Germinal center (tissue), 1 donor: Measurements from ENCODE around the gene PNPT1.
"Not testable (repeated sequence)": the region's sequence is repeated elsewhere in the genome, so short reads cannot be mapped to it uniquely, and the experiment has no call there.

Experiments
- DNase-seq: peaks from one replicate; pipeline ENCODE4 v3.0.0; 2012; ENCODE audit warnings: mixed read lengths, low spot score

Gene PNPT1

DNA sequence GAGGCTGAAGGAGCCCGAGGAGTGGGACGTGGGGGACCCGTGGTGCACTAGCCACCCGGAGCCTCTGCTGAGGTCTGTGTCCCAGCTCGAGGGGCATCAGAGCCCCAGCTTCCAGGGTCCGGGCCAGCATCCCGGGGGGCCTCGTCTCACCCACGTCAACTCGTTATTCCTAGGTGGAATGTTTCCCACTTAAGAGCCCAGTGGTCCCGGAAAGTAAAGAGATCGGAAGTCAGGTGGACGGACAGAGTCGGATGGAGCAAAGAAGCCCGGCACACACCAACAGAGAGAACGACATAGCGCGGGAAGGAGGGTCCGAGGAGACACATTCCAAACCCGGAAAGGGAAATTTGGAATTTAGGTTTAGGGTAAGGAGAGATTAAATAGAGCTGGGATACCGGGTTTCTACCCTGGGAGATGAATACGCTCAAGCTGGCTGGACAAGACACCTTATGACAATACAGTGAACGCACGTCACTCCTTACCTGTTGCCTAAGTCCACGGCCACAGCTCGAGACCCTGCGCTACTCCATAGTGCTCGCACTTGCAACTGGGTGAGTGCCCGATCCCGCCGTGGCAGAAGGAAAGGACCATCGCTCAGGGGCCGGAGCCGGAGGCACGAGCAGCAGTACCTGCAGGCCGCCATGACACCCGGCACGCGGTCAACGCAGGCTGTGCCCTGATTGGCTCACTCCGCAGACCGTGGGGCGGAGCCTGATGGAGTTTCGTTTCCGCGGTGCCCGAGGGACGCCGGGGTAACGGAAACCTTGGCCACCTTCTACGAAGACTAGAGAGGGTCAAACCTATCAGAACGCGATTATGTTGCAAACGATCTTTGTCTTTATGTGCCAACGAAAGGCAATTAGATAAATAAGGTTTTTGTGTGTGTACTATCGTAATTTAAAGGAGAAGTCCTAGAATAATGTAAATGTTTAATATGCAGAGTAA is at the start of gene PNPT1:
Gene PNPT1 (minus strand): TSS at position 664 of the 945 bp plus-strand sequence. CDS start 21 bp downstream, at position 643.
- DNase-seq, result peak; percentile 96

GRCh38 chr2:55742996-55743395 is 49.4 kb upstream of the PNPT1 start:
- no peak for DNase-seq

- not testable (repeated sequence) for DNase-seq
Observed at GRCh38 chr2:55736019-55736536, 42.4 kb upstream of the PNPT1 start.

DNA sequence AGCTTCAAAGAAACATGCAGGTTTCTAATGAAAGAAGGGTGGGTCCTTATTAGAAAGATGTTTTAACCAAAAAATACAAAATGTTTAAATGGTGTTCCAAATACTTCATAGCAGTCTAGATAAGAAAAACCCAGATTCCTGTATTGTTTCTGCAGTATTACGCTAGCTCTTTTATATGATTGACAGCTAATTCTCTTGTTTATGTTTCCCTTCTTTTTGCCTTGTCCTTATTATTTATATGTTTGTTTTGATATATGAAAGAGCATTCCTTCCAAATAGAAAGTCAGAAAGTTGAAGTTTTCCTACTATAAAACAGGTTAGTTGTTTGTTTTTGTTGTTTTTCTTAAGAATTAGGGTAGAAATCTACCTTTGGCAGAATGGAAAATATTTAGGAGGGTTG is 41.1 kb upstream of the PNPT1 start:
- no peak for DNase-seq

GRCh38 chr2:55733335-55733734 is 39.7 kb upstream of the PNPT1 start:
- no peak for DNase-seq

GRCh38 chr2:55732854-55733253 is 39.2 kb upstream of the PNPT1 start:
- no peak for DNase-seq

GRCh38 chr2:55729136-55729685 is 35.6 kb upstream of the PNPT1 start:
- no peak for DNase-seq

GRCh38 chr2:55721596-55722215 is 28.1 kb upstream of the PNPT1 start:
- DNase-seq, result no peak

DNA sequence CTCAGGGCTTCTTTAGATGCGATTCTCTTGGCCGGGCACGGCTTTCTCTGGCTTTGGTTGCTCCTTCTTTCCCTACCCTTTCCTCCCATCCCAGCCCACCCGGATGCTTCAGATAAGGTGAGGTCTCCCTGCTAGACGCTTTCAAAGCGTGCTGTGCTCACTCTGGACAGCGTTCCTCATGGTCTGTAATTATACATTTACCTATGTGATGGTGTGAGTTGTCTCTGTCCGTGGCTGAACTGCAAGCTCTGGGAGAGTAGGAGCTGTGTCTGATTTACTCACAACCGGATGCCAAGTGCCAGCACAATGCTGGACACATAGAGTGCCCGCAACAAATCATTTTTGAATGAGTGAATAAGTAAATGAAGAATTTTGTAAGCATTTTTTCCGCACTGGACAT is 26.8 kb upstream of the PNPT1 start:
- DNase-seq, result no peak

DNA sequence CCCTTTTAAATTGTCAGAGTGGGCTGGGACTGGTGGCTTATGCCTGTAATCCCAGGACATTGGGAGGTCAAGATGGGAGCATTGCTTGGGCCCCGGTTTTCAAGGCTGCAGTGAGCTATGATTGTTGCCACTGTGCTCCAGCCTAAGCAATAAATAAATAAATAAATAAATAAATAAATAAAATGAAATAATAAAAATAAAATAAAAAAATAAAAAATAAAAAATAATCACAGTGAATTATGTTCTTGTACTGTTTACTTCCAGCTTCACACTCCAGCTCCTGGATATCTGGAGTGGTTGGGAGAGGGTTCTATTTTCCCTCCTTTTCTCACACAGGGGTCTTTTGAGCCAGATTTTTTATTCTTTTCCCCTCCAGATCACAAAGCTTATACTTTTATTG is 26.2 kb upstream of the PNPT1 start:
- DNase-seq, result no peak

- DNase-seq, result peak; percentile 45
Observed at GRCh38 chr2:55718165-55719008, 24.7 kb upstream of the PNPT1 start.

- no peak for DNase-seq
Observed at GRCh38 chr2:55715626-55716025, 22.0 kb upstream of the PNPT1 start.

GRCh38 chr2:55715178-55715577 is 21.5 kb upstream of the PNPT1 start:
- DNase-seq, result not testable (repeated sequence)

DNA sequence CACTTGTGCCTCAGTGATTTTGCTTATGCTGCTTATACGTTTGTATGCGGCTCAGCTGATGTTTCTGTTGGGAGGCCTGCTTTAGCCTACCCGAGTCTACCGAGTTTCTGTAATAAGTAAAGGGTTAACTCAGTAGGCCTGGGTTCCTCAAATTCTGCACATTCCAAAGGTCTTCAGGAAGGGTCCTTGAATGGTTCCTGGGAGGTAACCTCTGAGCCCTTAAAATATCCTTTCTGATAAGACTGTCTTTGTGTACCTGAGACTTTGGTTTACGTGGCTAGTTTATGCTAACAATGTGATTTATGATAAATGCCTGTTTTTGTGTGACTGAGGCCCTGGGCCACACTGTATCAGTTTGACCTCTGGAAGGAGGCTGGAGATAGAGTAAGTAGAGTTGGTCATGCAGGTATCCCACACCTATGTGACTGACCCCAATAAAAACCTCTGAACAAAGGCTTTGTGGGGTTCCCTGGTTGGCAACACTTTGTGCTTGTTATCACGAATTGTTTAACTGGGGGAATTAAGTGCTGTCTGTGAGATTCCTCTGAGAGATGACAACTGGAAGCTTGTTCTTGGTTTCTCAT is 18.9 kb upstream of the PNPT1 start:
- DNase-seq, result no peak

- DNase-seq, result no peak
Observed at GRCh38 chr2:55710025-55710424, 16.4 kb upstream of the PNPT1 start.

DNA sequence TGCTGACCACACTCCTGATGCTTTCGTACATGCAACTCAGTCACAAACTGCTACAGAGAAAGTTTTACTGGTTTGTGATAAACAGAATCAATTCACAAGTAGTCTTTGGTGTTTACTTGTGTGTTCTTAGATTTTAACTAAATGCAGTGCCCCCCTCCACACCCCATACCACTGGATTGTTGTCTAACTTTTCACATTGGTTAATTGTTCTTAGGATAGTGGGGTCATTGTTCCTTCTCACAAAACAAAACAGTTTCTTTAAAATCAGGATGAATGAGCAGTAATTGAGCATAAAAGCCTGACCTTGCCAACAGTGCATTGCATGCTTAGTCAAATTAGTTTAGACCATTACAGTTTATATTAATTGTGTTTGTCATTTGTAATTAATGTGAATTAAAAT is 14.1 kb upstream of the PNPT1 start:
- DNase-seq, result no peak

DNA sequence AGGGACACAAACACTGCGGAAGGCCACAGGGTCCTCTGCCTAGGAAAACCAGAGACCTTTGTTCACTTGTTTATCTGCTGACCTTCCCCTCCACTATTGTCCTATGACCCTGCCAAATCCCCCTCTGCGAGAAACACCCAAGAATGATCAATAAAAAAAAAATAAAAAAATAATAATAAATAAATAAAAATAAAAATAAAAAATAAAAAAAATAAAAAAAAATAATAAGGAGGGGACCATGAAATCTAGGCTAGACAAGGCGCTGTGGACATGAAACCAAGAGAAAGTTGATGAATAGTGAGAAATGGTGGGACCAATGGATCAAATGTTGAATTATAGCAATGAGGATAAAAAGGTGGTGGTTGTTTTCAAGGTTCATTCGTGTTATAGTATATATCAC is 12.6 kb upstream of the PNPT1 start:
- DNase-seq, result not testable (repeated sequence)

DNA sequence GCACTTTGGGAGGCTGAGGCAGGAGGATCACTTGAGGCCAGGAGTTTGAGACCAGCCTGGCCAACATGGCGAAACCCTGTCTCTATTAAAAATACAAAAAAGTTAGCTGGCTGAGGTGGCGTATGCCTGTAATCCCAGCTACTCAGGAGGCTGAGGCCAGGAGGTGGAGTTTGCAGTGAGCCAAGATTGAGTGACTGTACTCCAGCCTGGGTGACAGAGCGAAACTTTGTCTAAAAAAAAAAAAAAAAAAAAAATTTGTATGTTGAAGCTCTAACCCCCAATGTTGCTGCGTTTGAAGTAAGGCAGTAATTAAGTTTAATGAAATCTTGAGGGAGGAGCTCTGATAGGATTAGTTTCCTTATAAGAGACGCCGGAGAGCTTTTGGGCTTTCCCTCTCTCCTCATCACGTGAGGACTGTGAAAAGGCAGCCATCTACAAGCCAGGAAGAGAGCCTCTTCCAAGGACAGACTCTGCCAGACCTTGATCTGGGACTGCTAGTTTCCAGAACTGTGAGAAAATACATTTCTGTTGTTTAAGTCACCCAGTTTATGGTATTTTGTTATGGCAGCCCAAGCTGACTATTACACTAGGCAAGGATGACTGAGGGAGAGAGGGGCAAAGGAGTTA is 11.5 kb upstream of the PNPT1 start:
- no peak for DNase-seq

GRCh38 chr2:55703350-55703749 is 9.7 kb upstream of the PNPT1 start:
- no peak for DNase-seq

GRCh38 chr2:55692740-55693139 is 904 bp downstream of the PNPT1 start:
- not testable (repeated sequence) for DNase-seq

- DNase-seq, result no peak
Observed at GRCh38 chr2:55672630-55673029, 21.0 kb downstream of the PNPT1 start.
